LNCaP clone FGC (cell line): ENCODE results near the gene PLS1.

Source experiments
- DNase-seq: peaks from one replicate; pipeline ENCODE4 v3.0.0-alpha.2; 2011; ENCODE audit warnings: low read depth
- H3K4me3 ChIP-seq: 2 replicates; pipeline ENCODE4 v1.5.1; 2011; ENCODE audit warnings: mild to moderate bottlenecking, low read depth, low read length, control low read depth
- CTCF ChIP-seq: IDR thresholded peaks from 2 replicates; pipeline ENCODE4 v1.5.1; 2012; ENCODE audit warnings: mild to moderate bottlenecking; ENCODE audit not compliant: control insufficient read depth, insufficient read depth; ENCODE audit errors: extremely low read depth

The PLS1 gene

GRCh38 chr3:142754494-142754893, 158.3 kb downstream of the PLS1 start:
- DNase-seq: no peak
- H3K4me3 ChIP-seq: no peak overlapping the region
- TF ChIP-seq CTCF: no peak
